GM21825 (cell line): ENCODE results near the gene TMEM145.
"Not testable (repeated sequence)": the region's sequence is repeated elsewhere in the genome, so short reads cannot be mapped to it uniquely, and the experiment has no call there.

ENCODE experiments used
- ATAC-seq: cut with Tn5 transposase; IDR thresholded peaks from one replicate; pipeline ENCODE4 v1.9.1; 2021; ENCODE audit warnings: mild to moderate bottlenecking, moderate library complexity; ENCODE audit not compliant: unreplicated experiment

The TMEM145 gene

DNA sequence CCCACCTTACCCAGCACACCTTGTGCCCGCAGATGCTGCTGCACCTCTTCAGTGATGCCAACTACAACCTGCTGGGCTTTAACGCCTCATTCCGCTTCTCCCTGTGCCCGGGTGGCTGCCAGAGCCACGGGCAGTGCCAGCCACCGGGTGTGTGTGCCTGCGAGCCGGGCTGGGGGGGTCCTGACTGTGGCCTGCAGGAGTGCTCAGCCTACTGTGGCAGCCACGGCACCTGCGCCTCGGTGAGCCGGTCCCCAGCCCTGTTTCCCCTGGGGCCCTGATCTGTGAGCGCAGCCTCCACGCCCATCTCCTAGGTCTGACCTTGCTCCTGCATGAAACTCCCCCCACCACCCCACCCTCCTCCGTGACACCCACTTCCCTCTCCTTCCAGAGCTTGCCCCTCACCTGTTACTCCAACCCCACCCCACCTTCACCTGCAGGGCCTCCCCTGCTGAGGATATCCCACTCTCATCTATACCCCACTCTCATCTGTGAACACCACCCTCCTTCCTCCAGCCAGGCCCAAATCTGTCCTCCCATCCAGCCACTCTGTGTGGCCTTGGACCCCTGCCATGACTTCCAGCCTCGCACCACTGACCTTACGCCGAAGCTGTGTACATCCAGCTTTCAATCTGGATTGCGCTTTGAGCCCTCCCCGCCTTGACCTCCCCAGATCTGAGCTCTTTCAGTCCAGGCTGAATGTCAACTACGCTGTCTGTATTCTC, 21.0 kb downstream of the TMEM145 start:
- no peak for ATAC-seq

- ATAC-seq: no peak
Observed at GRCh38 chr19:42334697-42335373, 21.7 kb downstream of the TMEM145 start.

GRCh38 chr19:42335374-42335936, 22.3 kb downstream of the TMEM145 start:
- ATAC-seq: no peak

DNA sequence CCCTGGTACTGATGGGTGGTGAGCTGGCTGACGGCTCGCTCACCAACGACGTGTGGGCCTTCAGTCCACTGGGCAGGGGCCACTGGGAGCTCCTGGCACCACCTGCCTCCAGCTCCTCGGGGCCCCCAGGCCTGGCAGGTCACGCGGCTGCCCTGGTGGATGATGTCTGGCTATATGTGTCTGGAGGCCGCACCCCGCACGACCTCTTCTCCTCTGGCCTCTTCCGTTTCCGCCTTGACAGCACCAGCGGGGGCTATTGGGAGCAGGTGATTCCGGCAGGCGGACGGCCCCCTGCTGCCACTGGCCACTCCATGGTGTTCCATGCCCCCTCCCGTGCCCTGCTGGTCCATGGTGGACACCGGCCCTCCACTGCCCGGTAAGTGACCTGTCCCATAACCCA, 22.9 kb downstream of the TMEM145 start:
- ATAC-seq: no peak

DNA sequence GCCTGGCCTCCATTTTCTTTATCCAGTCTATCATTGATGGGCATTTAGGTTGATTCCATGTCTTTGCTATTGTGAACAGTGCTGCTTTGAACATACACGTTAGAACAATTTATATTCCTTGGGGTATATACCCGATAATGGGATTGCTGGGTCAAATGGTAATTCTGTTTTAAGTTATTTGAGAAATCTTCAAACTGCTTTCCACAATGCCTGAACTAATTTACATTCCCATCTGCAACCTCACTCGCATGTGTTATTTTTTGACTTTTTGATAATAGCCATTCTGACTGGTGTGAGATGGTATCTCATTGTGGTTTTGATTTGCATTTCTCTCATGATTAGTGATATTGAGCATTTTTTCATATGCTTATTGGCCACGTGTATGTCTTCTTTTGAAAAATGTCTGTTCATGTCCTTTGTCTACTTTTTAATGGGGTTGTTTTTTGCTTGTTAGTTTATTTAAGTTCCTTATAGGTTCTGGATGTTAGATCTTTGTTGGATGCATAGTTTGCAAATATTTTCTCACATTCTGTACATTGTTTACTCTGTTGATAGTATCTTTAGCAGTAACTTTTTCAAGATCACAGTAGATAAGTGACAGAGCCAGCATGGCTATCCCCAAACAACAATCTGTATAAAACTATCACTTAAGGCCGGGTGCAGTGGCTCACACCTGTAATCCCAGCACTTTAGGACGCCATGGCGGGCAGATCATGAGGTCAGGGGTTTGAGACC, 26.2 kb downstream of the TMEM145 start:
- not testable (repeated sequence) for ATAC-seq

DNA sequence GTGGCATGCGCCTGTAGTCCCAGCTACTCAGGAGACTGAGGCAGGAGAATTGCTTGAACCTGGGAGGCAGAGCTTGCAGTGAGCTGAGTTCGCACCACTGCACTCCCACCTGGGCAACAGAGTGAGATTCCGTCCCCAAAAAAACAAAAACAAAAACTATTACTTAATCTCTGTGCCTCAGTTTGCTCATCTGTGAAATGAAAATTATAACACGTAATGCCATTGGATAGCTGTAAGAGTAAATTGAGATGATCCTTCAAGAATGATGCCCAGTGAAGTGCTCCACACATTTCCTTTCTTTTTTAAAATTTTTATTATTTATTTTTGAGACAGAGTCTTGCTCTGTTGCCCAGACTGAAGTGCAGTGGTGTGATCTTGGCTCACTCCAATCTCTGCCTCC, 26.8 kb downstream of the TMEM145 start:
- ATAC-seq: not testable (repeated sequence)

DNA sequence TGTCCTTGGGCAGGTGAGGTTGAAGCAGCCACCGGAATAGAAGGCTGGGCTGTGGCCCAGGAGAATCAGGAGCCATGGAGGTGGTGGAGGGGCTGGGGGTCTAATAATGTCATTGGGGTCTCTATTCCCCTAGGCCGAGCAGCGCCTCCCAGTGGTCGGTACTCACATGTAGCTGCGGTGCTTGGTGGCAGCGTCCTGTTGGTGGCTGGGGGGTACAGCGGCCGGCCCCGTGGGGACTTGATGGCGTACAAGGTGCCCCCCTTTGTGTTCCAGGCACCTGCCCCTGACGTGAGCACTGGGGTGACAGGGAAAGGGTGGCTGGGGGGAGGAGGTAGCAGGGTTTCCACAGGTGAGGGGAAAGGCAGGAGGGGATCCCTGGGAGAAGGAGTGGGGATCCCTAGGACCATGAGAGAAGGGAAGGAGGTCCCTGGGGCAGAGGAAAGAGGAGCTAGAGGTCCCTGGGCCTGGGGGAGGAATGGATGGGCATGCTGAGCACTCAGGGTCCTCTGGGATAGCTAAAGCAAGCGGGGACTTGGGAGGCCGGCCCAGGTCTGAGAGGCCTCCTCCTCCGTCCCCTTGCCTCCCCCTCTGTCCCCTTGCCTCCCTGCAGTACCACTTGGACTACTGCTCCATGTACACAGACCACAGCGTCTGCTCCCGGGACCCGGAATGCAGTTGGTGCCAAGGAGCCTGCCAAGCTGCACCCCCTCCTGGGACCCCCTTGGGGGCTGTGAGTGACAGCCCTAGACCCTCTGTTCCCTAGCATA, 30.4 kb downstream of the TMEM145 start:
- ATAC-seq: no peak

GRCh38 chr19:42344336-42344893, 31.3 kb downstream of the TMEM145 start:
- no peak for ATAC-seq

DNA sequence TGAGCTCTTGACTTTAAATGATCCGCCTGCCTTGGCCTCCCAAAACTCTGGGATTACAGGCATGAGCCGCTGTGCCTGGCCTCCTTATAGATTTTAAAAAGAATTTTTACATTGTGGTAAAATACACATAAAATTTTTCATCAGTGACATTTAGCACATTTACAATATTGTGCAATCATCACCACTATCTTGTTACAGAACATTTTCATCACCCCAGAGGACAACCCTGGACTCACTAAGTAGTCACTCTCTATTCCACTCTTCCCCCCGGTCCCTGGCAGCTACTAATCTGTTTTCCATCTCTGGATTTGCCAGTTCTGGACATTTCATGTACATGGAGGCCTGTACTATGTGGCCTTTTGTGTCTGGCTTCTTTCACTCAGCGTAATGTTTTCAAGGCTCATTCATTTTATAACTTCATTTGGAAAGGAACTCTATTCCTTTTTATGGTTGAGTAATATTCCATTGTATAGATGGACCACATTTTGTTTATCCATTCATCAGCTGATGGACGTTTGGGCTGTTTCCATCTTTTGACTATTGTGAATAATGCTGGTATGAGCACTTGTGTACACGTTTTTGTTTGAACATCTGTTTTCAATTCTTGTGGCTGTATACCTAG, 32.2 kb downstream of the TMEM145 start:
- ATAC-seq: no peak

GRCh38 chr19:42348211-42348610, 35.1 kb downstream of the TMEM145 start:
- no peak for ATAC-seq

- ATAC-seq: no peak
Observed at GRCh38 chr19:42349378-42350107, 36.4 kb downstream of the TMEM145 start.

DNA sequence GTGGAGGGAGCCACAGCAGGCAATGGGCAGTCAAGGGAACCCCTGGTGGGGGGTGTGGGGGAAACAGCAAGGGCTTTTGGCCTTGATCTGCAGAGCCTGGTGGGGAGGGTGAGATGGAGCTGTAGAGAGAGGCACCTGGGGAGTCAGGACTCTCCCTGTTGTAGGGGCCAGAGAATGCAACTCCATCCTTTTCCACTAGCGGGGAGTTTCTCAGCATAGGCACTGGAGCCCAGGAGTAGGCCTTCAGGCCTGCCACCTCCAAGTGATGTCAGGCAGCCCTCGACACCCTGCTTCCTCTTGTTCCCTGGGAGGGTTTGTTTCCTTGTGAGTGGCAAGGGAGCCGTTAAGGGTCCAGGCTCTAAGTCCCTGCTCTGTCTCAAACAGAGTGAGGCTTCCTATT, 37.3 kb downstream of the TMEM145 start:
- no peak for ATAC-seq

DNA sequence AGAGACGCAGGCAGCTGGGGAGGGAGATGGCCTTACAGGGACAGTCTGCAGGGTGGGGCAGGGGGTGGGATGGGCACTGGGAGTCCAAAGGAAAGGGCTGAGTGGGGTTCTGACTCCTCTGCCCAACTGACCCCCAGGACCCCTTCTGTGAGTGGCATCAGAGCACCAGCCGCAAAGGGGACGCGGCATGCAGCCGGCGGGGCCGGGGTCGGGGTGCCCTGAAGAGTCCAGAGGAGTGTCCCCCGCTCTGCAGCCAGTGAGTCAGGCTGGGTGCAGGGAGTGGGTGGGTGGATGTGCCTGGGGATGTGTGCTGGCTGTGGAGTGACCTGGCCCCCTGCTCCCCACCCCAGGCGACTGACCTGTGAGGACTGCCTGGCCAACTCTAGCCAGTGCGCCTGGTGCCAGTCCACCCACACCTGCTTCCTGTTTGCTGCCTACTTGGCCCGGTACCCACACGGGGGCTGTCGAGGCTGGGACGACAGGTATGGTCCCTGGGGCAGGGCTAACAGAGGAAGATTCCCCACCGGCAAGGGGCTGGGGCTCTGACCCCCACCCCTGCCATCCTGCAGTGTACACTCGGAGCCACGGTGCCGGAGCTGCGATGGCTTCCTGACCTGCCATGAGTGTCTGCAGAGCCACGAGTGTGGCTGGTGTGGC, 38.1 kb downstream of the TMEM145 start:
- no peak for ATAC-seq

GRCh38 chr19:42352301-42353259, 39.5 kb downstream of the TMEM145 start:
- no peak for ATAC-seq

DNA sequence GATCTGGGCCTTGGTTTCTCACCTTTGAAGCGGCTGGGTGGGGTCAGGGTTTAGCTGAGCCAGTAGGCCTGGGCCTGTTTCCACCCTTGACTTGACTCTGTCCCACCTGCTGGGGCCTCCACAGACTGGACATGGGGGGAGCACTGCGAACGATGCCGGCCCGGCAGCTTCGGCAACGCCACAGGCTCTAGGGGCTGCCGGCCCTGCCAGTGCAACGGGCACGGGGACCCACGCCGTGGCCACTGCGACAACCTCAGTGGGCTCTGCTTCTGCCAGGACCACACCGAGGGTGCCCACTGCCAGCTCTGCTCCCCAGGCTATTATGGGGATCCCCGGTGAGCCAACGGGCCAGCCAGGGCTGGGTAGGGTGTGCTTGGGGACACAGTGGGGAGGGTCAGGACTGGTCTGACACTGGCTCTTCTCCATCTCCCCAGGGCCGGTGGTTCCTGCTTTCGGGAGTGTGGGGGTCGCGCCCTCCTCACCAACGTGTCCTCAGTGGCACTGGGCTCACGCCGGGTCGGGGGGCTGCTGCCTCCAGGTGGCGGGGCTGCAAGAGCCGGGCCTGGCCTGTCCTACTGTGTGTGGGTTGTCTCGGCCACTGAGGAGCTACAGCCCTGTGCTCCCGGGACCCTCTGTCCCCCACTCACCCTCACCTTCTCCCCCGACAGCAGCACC, 40.4 kb downstream of the TMEM145 start:
- ATAC-seq: no peak

DNA sequence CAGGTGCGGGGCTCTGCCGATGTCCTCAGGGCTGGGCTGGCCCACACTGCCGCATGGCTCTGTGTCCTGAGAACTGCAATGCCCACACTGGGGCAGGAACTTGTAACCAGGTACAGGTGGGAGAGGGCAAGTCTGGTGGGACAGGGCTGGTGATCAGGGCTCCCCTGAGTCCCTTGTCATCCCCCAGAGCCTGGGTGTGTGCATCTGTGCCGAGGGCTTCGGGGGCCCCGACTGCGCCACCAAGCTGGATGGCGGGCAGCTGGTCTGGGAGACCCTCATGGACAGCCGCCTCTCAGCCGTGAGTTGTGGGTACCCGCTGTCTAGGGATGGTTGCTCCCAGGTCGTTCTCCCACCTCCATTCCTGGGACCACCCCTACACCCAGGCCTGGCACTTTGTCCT, 42.8 kb downstream of the TMEM145 start:
- no peak for ATAC-seq

GRCh38 chr19:42356686-42357085, 43.6 kb downstream of the TMEM145 start:
- no peak for ATAC-seq
